Measurements from ENCODE around the gene NRAP.

NRAP gene

GRCh38 chr10:113712024-113712423 is 48.2 kb upstream of the NRAP start:
- TF ChIP-seq KLF9 (tag by site-specific recombination; IDR thresholded peaks at IDR 0.05; ENCODE audit: low read depth) (no peak), ZNF664 (tag by site-specific recombination; IDR thresholded peaks at IDR 0.05) (peak; percentile 93)
- peaks cover 6% of the 10 kb centered on the region for H3K4me1 ChIP-seq (ENCODE audit: control insufficient read depth, insufficient read depth, low read length)
- CTCF ChIA-PET, result interaction anchor here (0.7 kb wide), 1 partner anchor 389 kb away, joined by 3 read pairs; no protein-coding TSS in a partner anchor
- H3K4me3 ChIP-seq (ENCODE audit: low read depth, low read length), result no peak overlapping the region
- H3K27ac ChIP-seq (ENCODE audit: extremely low read depth, low read depth, low read length), result no peak overlapping the region
- no peaks in the 10 kb centered on the region for H3K36me3 ChIP-seq (ENCODE audit: control insufficient read depth in 2 of 2, insufficient read depth in 1 of 2, low read length in 2 of 2)
- no peaks in the 10 kb centered on the region for H3K9me3 ChIP-seq (ENCODE audit: control insufficient read depth, insufficient read depth, low read depth, low read length)
- POLR2A ChIA-PET, result no interaction called here

- Histone ChIP-seq H3K4me1 (ENCODE audit: control insufficient read depth, insufficient read depth, low read length) (peaks cover 6% of the 10 kb centered on the region), H3K4me3 (ENCODE audit: low read depth, low read length) (no peak overlapping the region), H3K27ac (ENCODE audit: extremely low read depth, low read depth, low read length) (no peak overlapping the region), H3K36me3 (ENCODE audit: control insufficient read depth in 2 of 2, insufficient read depth in 1 of 2, low read length in 2 of 2) (no peaks in the 10 kb centered on the region), H3K9me3 (ENCODE audit: control insufficient read depth, insufficient read depth, low read depth, low read length) (no peaks in the 10 kb centered on the region)
- TF ChIP-seq ZNF585B (tag by site-specific recombination; IDR thresholded peaks at IDR 0.05) (no peak), ZNF140 (tag by site-specific recombination; IDR thresholded peaks at IDR 0.05) (no peak), PRDM2 (tag by site-specific recombination; IDR thresholded peaks at IDR 0.05; ENCODE audit: borderline replicate concordance) (no peak), ZNF610 (tag by site-specific recombination; IDR thresholded peaks at IDR 0.05; ENCODE audit: borderline replicate concordance) (no peak), HIC1 (tag by site-specific recombination; IDR thresholded peaks at IDR 0.05) (no peak), ZNF24 (tag by site-specific recombination; IDR thresholded peaks at IDR 0.05) (no peak), ZNF18 (tag by site-specific recombination; IDR thresholded peaks at IDR 0.05) (no peak), BCL11B (tag by site-specific recombination; IDR thresholded peaks at IDR 0.05; ENCODE audit: low read depth) (no peak), ZNF510 (tag by site-specific recombination; IDR thresholded peaks at IDR 0.05; ENCODE audit: insufficient replicate concordance) (no peak)
- CTCF ChIA-PET, result no interaction called here
- POLR2A ChIA-PET, result no interaction called here
Observed at GRCh38 chr10:113711142-113711541, 47.3 kb upstream of the NRAP start.

Data from HEK293 (cell line).